DMS114 treated with DMSO at 0.1 percent for 48 hours (cell line): ENCODE data around the gene UBE3B.
"Not testable (repeated sequence)": the region's sequence is repeated elsewhere in the genome, so short reads cannot be mapped to it uniquely, and the experiment has no call there.

Experiments used
- DNase-seq: peaks from one replicate; lab custom pipeline; 2025; ENCODE audit not compliant: unreplicated experiment; lab: John Stamatoyannopoulos, UW

The UBE3B gene

GRCh38 chr12:109473526-109474270 is 3.7 kb upstream of the UBE3B start:
- DNase-seq, result not testable (repeated sequence)

GRCh38 chr12:109475121-109475520 is 2.3 kb upstream of the UBE3B start:
- DNase-seq, result no peak

GRCh38 chr12:109475993-109476806 is 1.2 kb upstream of the UBE3B start:
- DNase-seq, result no peak

GRCh38 chr12:109476807-109477184 is 638 bp upstream of the UBE3B start:
- no peak for DNase-seq

- no peak for DNase-seq
Measured at GRCh38 chr12:109477963-109478315, 505 bp downstream of the UBE3B start.

GRCh38 chr12:109479761-109480160 is 2.3 kb downstream of the UBE3B start:
- DNase-seq, result no peak

GRCh38 chr12:109480356-109480755 is 2.9 kb downstream of the UBE3B start:
- no peak for DNase-seq

- no peak for DNase-seq
Measured at GRCh38 chr12:109481863-109482262, 4.4 kb downstream of the UBE3B start.

- DNase-seq, result no peak
Measured at GRCh38 chr12:109482491-109482890, 5.1 kb downstream of the UBE3B start.

- DNase-seq, result no peak
Measured at GRCh38 chr12:109482894-109483293, 5.5 kb downstream of the UBE3B start.

- DNase-seq, result no peak
Measured at GRCh38 chr12:109483346-109483745, 5.9 kb downstream of the UBE3B start.

GRCh38 chr12:109485201-109485600 is 7.8 kb downstream of the UBE3B start:
- no peak for DNase-seq

- no peak for DNase-seq
Measured at GRCh38 chr12:109487181-109488050, 10.0 kb downstream of the UBE3B start.

GRCh38 chr12:109488051-109488665 is 10.7 kb downstream of the UBE3B start:
- DNase-seq, result no peak

- DNase-seq, result no peak
Measured at GRCh38 chr12:109489016-109489954, 11.9 kb downstream of the UBE3B start.

- no peak for DNase-seq
Measured at GRCh38 chr12:109489955-109490565, 12.6 kb downstream of the UBE3B start.

GRCh38 chr12:109491671-109492070 is 14.2 kb downstream of the UBE3B start:
- no peak for DNase-seq

GRCh38 chr12:109492371-109492770 is 14.9 kb downstream of the UBE3B start:
- DNase-seq, result no peak

- DNase-seq, result no peak
Measured at GRCh38 chr12:109493090-109493489, 15.7 kb downstream of the UBE3B start.

GRCh38 chr12:109493938-109494337 is 16.5 kb downstream of the UBE3B start:
- DNase-seq, result no peak
